PC-9 (cell line): ENCODE measurements around the gene GNG4. TPM values are rescaled to one million over a fixed set of nuclear protein-coding genes. Genes with fewer than 3 reads are reported as not detected.
A peak's percentile ranks its signal among the peaks of the same experiment; 100 is the strongest.
"Not testable (repeated sequence)": the region's sequence is repeated elsewhere in the genome, so short reads cannot be mapped to it uniquely, and the experiment has no call there.

Experiments
- BruUV-seq: library from RNA; stranded (reverse); fragments of 400-500 nt; replicated peaks from 2 replicates; lab custom pipeline; 2021; lab: Mats Ljungman, UMichigan
- CTCF ChIA-PET: fragments of 300-600 bp; sonication (Branson Sonifier 250); formaldehyde crosslinking; loops from one replicate; lab custom pipeline; 2022; ENCODE audit warnings: antibody characterized with exemption; lab: Charles Lee
- POLR2A ChIA-PET: fragments of 300-600 bp; sonication (Branson Sonifier 250); formaldehyde crosslinking; loops from one replicate; lab custom pipeline; 2022; ENCODE audit warnings: antibody characterized with exemption; ENCODE audit not compliant: unreplicated experiment; lab: Charles Lee
- DNase-seq, 2 experiments: peaks; one replicate each; pipeline versions ENCODE4 v3.0.0 to v3.0.0-alpha.2; 2015 to 2022; ENCODE audit warnings: mixed read lengths in 1 of 2
- H2AFZ ChIP-seq: fragments of 200-600 bp; sonication (generic); 2 replicates; pipeline ENCODE4 v1.8.1; 2017; ENCODE audit warnings: antibody characterized with exemption
- H3F3A ChIP-seq: fragments of 200-600 bp; sonication (generic); 2 replicates; pipeline ENCODE4 v1.8.1; 2017; ENCODE audit warnings: antibody characterized with exemption, mild to moderate bottlenecking, low read depth; ENCODE audit not compliant: insufficient read depth
- H3K27ac ChIP-seq: fragments of 200-600 bp; sonication (generic); 2 replicates; pipeline ENCODE4 v1.6.1; 2016; ENCODE audit warnings: mixed run types
- H3K27me3 ChIP-seq: fragments of 200-600 bp; sonication (generic); 2 replicates; pipeline ENCODE4 v1.6.1; 2016; ENCODE audit warnings: low read depth, mixed run types; ENCODE audit not compliant: insufficient read depth
- H3K36me3 ChIP-seq: fragments of 200-600 bp; sonication (generic); 2 replicates; pipeline ENCODE4 v1.6.1; 2016; ENCODE audit warnings: low read depth, mixed run types
- H3K4me1 ChIP-seq: fragments of 200-600 bp; sonication (generic); replicated peaks from 2 replicates; pipeline ENCODE4 v1.6.1; 2016; ENCODE audit warnings: mixed run types; ENCODE audit not compliant: insufficient read depth
- H3K4me2 ChIP-seq: fragments of 200-600 bp; sonication (generic); 2 replicates; pipeline ENCODE4 v1.6.1; 2017; ENCODE audit warnings: mixed run types
- H3K4me3 ChIP-seq: fragments of 200-600 bp; sonication (generic); 2 replicates; pipeline ENCODE4 v1.6.1; 2016; ENCODE audit warnings: mixed run types
- H3K79me2 ChIP-seq: fragments of 200-600 bp; sonication (generic); 2 replicates; pipeline ENCODE4 v1.6.1; 2017; ENCODE audit warnings: low read depth, mixed run types
- H3K9me2 ChIP-seq: fragments of 200-600 bp; sonication (generic); 2 replicates; pipeline ENCODE4 v1.8.1; 2017; ENCODE audit warnings: mild to moderate bottlenecking; ENCODE audit not compliant: insufficient read depth
- H3K9me3 ChIP-seq: fragments of 200-600 bp; sonication (generic); 2 replicates; pipeline ENCODE4 v1.8.1; 2016; ENCODE audit warnings: low read depth; ENCODE audit not compliant: insufficient read depth
- H4K20me1 ChIP-seq: fragments of 200-600 bp; sonication (generic); 2 replicates; pipeline ENCODE4 v1.8.1; 2017; ENCODE audit not compliant: insufficient read depth
- CTCF ChIP-seq: fragments of 200-600 bp; sonication (generic); conservative IDR thresholded peaks from 2 replicates; pipeline ENCODE4 v1.6.1; 2017; ENCODE audit warnings: mixed run types, antibody characterized with exemption, mild to moderate bottlenecking, moderate library complexity
- EZH2 ChIP-seq: fragments of 200-600 bp; sonication (generic); IDR thresholded peaks from 2 replicates; pipeline ENCODE4 v1.8.0; 2017; ENCODE audit warnings: antibody characterized with exemption, low read depth
- intact Hi-C: fragments of 100-400 bp; cut with micrococcal nuclease; formaldehyde crosslinking; loops from one replicate; pipeline ENCODE4 v1.10.0; 2022; ENCODE audit not compliant: unreplicated experiment
- total RNA-seq: library from RNA; stranded (reverse); gene quantifications from 2 replicates; pipeline ENCODE4 v1.2.3, GENCODE V29; 2021

Gene GNG4
- total RNA-seq, 1 experiment from 2014 or later = 16.3 TPM

- Histone ChIP-seq H3K4me2 (no peak overlapping the region), H3K27ac (no peak overlapping the region), H3K36me3 (no peaks in the 10 kb centered on the region), H3F3A (no peaks in the 10 kb centered on the region), H3K79me2 (no peaks in the 10 kb centered on the region), H3K4me3 (no peak overlapping the region), H3K9me2 (no peaks in the 10 kb centered on the region), H4K20me1 (no peaks in the 10 kb centered on the region), H3K4me1 (no peaks in the 10 kb centered on the region), H3K27me3 (no peaks in the 10 kb centered on the region), H2AFZ (no peak overlapping the region), H3K9me3 (no peaks in the 10 kb centered on the region)
- ChIA-PET POLR2A (interaction anchor here (0.5 kb wide), 1 partner anchor 42 kb away, joined by 4 read pairs; no protein-coding TSS in a partner anchor), CTCF (interaction anchor here (0.6 to 1.6 kb wide), 7 partner anchors 10 to 491 kb away, joined by 3 to 10 read pairs (median 7); no protein-coding TSS in a partner anchor)
- intact Hi-C loops = no loop called here
- no TSS peak for BruUV-seq
- TF ChIP-seq CTCF (no peak), EZH2 (no peak)
- DNase-seq = no peak
Measured at GRCh38 chr1:235599536-235599935, 50.0 kb downstream of the GNG4 start.

- Histone ChIP-seq H3K27ac (no peak overlapping the region), H3K9me3 (no peaks in the 10 kb centered on the region), H3K4me1 (no peaks in the 10 kb centered on the region), H3F3A (no peaks in the 10 kb centered on the region), H3K4me3 (no peak overlapping the region), H4K20me1 (no peaks in the 10 kb centered on the region), H3K27me3 (no peaks in the 10 kb centered on the region), H3K9me2 (no peaks in the 10 kb centered on the region), H2AFZ (no peak overlapping the region), H3K36me3 (no peaks in the 10 kb centered on the region), H3K4me2 (no peak overlapping the region), H3K79me2 (no peaks in the 10 kb centered on the region)
- POLR2A ChIA-PET = interaction anchor here (0.6 kb wide), 1 partner anchor 257 kb away, joined by 3 read pairs; no protein-coding TSS in a partner anchor
- CTCF ChIA-PET = interaction anchor here (1.2 to 1.4 kb wide), 3 partner anchors 20 to 185 kb away, joined by 3 to 13 read pairs (median 3); no protein-coding TSS in a partner anchor
- no TSS peak for BruUV-seq
- TF ChIP-seq EZH2 (no peak), CTCF (peak; percentile 60)
- intact Hi-C loops = no loop called here
- peak; percentile 11 to 52 for DNase-seq
Measured at GRCh38 chr1:235597867-235598553, 51.6 kb downstream of the GNG4 start.

- intact Hi-C loops = no loop called here
Measured at GRCh38 chr1:235595079-235595478, 54.5 kb downstream of the GNG4 start.

GRCh38 chr1:235594281-235594895 is 55.2 kb downstream of the GNG4 start:
- H4K20me1 ChIP-seq, H3K27ac ChIP-seq, H3F3A ChIP-seq, POLR2A ChIA-PET, intact Hi-C loops, H3K36me3 ChIP-seq, DNase-seq, H3K79me2 ChIP-seq, H3K4me1 ChIP-seq, H2AFZ ChIP-seq, H3K9me2 ChIP-seq, H3K4me2 ChIP-seq, H3K4me3 ChIP-seq, BruUV-seq, H3K9me3 ChIP-seq, H3K27me3 ChIP-seq: not testable (repeated sequence)
- CTCF ChIA-PET = interaction anchor here (0.6 kb wide), 1 partner anchor 14 kb away, joined by 3 read pairs; no protein-coding TSS in a partner anchor

More at GRCh38 chr1:235595079-235595478, 54.5 kb downstream of the GNG4 start:
- no peak for DNase-seq
- Histone ChIP-seq H3K27me3 (no peaks in the 10 kb centered on the region), H3K4me2 (no peak overlapping the region), H3F3A (no peaks in the 10 kb centered on the region), H2AFZ (no peak overlapping the region), H3K79me2 (no peaks in the 10 kb centered on the region), H3K9me3 (no peaks in the 10 kb centered on the region), H3K9me2 (no peaks in the 10 kb centered on the region), H3K4me3 (no peak overlapping the region), H3K27ac (no peak overlapping the region), H3K4me1 (no peaks in the 10 kb centered on the region), H3K36me3 (no peaks in the 10 kb centered on the region), H4K20me1 (no peaks in the 10 kb centered on the region)
- TF ChIP-seq EZH2 (no peak), CTCF (no peak)
- no TSS peak for BruUV-seq
- ChIA-PET POLR2A (no interaction called here), CTCF (no interaction called here)
